Activated T-helper 9 cell treated with anti-CD3 and anti-CD28 coated beads, Interleukin-2, amount 50 U/mL, for 16 hours (primary cell): Measurements from ENCODE around the gene BTBD16.

ENCODE experiments used
- DNase-seq: peaks from one replicate; pipeline ENCODE4 v3.0.0-alpha.2; 2020; ENCODE audit warnings: low read depth

Gene BTBD16

DNA sequence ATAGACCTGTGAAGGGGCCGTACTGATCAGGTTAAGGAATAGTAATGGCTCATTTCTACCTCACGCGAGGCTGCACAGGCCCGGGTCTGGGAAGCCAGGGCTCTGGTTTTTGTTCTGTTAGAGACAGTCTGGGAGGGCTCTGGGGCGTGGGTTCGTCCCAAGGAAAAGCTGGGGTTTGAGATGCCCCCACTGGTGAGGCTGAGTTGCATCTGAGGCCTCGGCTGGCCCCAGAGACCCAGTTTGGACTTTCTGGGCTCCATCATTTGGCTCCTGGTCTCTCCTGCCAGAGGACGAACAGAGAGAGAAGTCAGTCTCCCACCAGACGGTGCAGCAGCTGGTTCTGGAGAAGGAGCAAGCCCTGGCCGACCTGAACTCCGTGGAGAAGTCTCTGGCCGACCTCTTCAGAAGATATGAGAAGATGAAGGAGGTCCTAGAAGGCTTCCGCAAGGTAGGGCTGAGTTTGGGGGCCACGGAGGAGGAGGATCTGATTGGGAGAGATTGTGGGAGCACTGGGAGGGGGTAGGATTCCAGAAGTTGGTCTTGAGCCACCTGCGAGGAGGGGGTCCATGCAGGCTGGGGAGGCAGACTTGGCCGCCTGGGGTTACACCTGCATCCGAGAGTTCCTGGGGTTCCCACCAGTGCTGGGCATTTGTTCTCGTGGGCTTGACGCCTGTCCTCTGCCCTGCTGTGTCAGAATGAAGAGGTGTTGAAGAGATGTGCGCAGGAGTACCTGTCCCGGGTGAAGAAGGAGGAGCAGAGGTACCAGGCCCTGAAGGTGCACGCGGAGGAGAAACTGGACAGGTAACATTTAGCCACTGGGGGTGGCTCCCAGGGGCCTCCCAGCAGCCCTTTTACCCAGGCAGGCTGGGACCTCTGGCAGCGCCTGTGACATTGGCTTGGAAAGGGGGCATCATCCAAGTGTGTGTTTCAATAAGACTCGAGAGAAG lies 22.5 kb upstream of the BTBD16 start:
- no peak for DNase-seq

DNA sequence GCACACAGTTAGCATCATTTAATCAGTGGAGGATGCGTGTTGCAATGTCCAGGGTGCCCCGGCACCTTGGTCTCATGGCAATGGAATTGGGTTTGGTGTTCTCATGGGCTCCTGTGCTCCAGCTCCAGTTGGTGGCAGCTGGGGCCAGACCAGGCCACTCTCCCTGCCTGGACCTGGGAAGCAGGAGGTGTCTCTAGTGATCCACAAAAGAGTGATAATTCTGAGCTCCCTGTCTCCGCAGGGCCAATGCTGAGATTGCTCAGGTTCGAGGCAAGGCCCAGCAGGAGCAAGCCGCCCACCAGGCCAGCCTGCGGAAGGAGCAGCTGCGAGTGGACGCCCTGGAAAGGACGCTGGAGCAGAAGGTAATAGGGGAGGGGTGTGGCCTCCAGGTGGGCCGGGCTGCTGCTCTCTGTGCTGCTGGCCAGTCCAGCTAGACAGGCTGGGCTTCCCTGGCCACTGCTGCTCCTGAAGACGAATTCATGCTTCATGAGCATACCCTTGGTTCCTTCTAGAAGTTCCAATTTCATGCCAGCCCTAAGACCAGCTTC lies 21.7 kb upstream of the BTBD16 start:
- no peak for DNase-seq

DNA sequence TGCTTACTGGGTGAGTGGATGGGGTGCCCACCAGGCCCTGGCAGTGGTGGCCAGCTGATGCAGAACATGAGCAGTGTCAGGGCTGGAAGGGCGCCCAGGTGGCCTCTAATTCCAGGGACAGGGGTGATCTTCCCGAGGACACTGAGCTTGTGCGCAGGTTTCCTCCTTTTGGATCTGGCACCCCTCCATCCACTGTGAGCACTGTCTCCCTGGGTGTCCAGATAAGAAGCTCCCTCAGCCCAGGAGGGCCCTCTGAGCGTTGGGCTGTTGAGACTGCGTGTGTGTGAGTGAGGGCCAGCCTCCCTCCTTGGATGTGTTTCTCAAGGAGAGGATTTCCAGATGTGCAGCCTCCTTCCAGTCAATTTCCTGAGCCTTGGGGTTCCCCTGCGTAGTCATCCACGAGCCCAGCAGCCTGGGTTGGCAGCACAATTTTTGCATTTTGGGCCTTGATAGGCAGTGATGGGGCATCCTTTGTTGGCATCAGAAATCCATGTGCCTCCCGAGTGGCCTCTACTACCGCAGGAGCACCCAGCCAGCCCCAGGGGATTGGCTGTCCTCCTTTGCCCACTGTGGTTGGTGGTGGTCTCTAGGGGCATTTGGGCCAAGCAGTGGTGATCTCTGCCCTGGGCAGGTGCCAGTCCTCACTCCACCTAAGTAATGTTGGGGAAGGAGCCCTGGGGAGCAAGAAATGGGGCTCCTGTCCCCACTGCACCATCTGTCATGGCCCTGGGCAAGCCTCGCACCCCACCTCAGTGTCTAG lies 20.9 kb upstream of the BTBD16 start:
- DNase-seq: no peak

DNA sequence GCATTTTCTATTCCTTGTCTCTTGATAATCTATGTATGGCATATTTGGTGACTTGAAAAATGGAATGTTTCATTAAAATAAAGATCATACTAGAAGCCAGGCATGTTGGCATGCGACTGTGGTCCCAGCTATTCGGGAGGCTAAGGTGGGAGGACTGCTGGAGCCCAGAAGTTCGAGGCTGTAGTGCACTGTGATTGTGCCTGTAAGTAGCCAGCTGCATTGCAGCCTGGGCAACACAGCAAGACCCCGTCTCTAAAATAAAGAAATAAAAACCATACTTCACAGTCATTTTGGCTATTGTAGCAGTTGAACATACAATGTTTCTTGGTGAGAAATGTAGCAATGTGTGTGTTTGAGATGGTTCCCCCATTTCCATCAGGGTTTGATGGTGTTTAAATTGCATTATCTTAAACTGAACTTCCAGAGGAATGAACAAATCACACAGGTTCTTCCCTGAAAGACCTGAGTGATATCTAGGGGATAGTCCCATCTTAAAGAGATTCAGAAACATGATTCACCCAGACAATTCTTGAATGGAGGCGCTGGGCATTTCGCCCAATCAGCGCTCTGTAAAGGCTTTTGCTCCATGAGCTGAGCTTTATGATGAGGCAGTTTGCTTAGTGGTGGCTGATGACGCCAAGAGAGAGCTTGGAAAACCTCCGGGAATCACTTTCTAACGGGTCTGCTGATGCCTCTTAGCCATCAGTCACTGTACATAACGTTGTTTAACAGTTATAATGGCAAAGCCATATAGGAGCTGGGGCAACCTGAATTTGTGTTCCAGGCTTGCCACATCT lies 19.4 kb upstream of the BTBD16 start:
- DNase-seq: no peak

DNA sequence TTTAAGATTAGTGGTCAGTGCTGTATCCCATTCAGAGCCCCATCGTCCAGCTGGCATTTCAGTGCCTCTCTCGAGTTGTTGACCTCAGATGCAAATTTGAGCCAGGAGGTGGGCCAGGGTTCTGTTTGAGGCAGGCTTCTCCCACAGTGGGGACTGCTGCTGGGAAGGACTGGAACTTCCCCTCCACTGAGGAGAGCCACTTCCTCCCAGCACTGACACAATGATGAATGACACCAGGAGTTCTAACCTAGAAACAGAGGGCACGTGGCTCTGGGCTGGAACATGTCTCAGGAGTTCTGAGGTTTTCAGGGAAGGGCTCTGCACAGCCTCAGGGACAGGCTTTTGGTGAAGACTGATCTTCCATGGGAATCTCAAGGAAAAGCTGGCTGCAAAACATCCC lies 18.3 kb upstream of the BTBD16 start:
- no peak for DNase-seq

DNA sequence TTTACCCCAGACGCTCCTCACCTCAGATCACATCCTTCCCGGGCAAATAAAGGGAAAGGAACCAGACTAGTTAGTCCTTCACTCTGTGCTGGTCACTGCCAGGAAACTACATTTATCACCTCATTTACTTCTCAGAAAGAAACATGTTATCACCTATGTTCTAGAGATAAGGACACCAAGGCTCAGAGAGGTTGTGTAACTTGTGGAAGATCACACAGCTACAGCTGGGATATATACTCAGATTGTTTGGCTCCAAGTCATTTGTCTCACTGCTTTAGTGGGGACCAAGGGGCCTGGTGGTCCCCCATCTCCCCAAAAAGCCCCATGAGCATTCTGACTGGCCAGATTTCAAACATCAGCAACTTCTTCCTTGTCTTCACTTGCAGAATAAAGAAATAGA lies 17.5 kb upstream of the BTBD16 start:
- no peak for DNase-seq

DNA sequence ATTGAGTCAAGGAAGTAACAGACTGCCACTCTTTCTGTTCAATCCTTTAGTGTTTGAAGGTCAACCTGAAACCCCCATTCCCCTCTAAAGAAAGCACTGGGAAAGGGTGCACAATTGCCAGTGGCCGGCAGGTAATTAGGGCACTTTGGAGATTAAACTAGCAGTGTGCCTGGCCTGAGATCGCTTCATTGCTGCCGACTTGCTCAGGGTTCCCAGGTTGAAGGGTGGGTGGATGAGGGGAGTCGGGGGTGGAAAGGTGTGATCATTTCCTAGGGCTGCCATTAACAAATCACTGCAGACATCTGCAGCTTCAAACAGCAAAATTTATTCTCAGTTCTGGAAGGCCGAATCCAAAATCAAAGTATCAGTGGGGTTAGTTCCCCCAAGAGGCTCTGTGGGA lies 16.3 kb upstream of the BTBD16 start:
- no peak for DNase-seq

DNA sequence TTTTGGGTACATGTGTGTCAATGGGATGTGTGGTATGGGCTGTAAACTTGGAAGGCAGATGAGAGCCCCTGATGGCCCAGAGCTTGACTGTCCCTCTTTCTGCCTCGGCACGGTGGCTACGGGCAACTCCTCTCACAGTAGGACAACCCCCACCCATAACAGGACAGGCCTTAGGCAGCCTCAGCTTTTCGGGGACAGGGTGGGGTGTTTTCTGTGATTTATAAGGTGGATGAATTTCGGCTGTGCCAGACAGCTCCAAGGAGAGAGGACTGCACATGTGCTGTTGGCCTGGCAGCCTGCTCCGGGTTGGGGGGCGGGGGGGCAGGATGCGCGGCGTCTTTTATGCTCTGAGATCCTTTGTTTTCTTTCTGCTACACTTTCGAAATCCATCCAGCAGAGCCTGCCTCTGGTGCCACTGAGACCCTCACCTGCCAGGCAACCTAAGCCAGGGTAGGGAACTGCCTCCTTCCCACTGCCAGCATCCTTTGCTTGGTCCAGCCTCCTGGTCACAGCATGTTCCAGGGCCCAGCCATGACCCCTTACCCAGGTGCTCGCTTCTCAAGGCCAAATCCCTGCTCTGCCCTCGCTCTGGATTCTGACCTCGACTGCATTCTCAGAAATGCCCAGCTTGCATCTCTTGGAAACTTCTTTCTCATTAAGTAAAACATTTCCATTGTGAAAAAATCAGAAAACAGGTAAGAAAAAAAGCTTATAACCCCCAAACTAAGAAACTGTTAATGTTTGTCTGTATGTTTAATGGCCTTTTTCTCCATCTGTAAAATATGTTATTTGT lies 15.4 kb upstream of the BTBD16 start:
- no peak for DNase-seq

DNA sequence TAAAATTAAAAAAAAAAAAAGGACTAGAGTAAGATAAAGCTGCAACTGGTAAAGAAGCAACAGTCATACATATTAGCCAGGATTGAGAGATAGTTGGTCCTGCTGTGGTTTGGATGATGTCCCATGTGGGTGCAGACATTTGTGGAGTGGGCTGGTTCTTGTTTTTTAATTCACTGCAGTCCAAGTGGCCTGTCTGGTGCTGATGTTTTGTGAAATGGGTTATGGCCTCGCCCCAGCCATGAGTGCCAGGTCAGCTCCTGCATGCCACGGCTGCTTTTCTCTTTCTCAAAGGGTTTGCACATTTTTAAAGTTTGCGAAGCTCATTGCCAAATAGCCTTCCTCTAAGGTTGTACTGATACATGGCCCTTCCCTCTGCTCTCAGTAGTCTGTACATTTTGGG lies 14.1 kb upstream of the BTBD16 start:
- no peak for DNase-seq

DNA sequence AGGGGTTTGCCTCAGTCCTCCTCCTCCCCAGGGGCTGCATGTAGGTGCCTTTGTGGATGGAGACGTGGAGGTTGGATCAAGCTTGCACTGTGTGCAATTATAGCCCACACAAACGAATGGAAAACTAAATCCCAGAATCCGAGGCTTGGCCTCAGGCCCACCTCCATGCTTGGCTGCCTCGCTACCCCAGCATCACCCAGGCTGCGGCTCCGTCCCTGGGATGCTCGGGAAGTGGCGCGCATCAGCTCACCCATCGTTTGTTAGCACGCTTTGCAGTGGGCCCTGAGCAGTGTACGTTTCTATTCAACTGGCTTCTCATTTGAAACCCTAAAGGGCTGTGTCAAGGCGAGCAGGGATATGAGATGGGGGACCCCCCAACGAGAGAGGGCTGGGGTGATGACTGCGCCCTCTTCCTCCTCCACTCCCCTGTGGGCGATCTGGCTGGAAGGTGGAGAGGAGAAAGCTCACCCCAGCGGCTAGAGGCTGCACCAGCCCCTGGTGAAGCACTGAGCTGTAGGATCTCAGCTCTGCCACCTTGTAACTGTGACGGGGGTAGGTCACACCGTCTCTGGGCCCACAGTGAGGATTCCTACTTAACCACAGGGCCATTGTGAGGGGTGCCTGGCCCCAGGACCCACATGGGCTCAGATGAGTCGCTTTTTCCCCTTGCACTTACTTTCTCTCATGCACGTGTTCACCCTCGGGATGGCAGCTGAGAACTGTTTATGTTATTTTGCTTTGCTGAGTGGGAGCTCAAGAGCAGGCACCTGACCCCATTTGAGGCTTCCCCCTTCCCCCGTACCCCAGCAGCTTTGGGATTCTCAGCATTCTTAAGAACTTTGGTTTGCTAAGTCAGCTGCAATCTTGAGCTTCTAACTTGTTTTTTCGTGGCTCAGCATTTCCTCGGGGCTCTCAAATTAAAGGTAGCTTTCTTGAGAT lies 12.7 kb upstream of the BTBD16 start:
- no peak for DNase-seq

DNA sequence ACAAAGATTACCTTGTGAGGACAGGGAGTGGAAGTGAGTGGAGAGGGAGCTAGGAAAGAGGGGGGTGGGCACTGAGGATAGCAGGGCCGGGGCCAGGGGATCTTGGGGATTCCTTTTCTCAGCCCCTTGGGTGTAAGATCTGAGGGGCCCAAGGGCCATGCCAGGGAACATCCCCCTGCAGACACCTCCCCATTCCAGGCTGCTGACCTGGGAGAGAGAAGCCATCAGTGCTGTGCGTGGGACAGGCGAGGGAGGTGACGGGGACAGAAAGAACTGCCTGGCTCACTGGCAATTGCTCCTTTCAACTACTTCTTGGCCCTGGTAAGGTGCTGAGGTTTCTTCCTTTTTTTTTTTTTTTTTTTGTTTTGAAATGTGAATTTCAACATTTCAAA lies 12.0 kb upstream of the BTBD16 start:
- no peak for DNase-seq

DNA sequence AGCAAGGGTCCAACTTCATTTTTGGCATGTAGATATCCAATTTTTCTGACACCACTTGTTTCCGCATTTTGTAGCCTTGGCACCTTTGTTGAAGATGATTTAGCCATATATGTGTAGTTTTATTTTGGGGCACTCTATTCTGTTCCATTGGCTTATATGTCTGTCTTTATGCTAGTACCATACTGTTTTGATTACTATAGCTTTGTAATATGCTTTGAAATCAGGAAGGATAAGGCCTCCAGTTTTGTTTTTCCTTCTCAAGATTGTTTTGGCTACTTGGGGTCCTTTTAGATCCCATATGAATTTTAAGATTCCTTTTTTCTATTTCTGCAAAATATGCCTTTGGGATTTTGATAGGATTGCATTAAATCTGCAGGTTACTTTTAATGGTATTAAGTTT lies 9.5 kb upstream of the BTBD16 start:
- DNase-seq: no peak

DNA sequence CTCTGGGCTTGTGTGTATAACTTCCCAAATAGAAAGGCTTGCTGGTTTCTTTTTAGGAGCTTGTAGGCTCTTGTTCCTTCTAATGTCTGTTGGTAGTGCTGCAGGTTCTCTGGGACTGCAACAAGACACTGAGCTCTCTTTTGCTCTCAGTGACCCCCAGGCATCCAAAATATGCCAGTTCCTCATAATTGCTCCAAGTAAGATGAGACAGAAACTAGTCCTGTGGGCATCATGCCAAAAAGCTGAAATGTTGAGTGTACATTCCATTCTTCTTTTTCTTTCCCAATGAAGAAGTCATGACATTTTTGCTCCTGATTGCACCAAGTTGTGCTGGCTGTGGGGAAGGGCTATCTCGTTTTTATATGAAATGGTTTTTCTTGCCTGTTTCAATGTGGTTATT lies 7.1 kb upstream of the BTBD16 start:
- DNase-seq: no peak

DNA sequence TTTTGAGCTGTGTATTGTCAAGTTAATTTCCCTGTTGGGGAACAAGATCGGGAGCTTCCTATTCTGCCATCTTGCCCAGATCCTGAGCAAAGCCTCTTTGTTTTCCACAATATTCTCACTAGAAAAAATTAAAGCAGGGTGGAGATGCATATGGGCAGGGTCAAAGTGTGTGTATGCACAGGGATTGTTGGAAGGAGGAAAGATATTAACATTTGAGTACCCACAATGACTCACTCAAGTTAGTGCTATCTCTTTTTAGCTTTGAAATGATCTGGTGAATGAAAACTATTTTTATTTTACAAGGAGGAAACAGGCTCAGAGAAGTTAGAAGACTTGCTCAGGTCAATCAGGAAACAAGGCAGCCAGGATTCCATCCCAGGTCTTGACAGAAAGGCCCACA lies 6.7 kb upstream of the BTBD16 start:
- no peak for DNase-seq

DNA sequence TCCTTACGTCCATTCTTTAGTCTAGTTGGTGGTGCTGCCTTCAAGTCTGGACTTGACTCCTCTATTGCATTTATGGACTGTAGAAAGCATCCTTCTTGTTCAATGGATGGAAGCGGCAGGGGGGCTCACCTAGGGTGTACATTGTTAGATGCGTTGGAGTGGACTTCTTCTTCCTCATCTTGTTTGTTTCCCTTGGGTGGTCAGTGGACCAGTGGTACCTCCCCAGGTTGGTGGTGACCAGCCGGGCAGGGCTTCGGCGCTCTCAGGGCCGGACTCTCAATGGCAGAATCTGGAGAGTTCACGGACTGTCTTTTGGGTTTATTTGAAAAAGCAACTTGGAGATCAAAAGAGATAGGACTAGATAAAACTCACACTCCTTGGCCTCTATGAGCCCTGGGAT lies 6.2 kb upstream of the BTBD16 start:
- no peak for DNase-seq

DNA sequence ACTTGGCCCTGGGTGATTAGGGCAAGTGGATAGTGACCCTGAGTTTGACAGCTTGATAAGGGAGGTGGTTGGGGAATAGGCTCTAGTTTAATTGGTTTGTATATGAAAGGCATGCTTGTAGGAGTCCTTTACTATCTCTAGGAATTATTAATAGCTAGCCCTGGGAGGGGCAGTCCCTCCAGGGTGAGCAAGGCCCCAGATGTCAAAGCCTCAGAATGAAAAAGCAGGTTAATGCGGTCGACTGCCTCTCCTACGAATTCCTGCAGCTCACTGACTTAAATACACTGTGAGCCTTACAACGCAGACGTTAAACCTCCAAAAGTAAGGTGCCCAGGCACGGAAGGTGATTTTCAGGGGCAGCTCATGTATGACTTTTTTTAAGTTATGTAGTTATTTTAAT lies 5.2 kb upstream of the BTBD16 start:
- no peak for DNase-seq

DNA sequence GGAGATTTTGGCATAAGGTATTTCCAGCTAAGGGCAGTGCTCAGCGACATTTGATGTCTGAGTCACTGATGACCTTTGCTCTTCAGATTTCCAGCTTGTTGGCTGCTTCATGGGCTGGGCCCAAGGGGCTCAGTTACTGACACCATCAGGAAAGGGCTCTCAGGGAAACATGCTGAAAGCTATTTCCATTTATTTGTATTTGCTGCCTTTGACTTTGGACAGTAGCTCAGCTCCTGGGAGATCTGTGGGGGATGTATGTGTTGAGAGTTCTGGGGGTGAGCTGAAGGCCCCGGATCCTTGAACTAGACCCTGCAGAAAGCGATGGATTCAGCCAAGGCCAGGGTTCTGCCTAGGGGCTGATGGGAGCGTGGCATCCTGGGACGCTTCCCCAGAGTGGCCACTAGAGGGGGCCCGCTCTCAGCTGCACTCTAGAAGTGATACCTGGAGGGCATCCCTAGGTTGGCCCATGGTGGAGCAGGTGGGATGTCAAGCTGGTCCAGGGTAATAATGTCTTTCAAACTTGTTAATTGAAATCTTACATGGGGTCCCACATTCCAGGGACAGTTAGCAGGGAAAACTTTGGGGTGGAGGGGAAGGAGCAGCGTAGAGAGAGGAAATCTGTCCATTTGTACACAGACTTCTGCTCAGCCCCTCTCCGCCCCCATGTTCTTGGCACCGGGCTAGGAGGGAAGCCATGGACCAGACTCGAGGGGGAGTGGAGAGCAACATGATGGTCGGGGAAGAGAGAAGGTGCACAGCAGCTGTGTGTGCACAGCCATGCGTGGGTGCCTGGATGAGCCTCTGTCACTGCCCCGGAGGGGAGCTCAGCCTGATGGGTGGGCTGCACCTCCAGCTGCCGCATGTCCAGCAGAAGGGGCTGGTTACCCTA lies 3.0 kb upstream of the BTBD16 start:
- DNase-seq: peak; percentile 25

DNA sequence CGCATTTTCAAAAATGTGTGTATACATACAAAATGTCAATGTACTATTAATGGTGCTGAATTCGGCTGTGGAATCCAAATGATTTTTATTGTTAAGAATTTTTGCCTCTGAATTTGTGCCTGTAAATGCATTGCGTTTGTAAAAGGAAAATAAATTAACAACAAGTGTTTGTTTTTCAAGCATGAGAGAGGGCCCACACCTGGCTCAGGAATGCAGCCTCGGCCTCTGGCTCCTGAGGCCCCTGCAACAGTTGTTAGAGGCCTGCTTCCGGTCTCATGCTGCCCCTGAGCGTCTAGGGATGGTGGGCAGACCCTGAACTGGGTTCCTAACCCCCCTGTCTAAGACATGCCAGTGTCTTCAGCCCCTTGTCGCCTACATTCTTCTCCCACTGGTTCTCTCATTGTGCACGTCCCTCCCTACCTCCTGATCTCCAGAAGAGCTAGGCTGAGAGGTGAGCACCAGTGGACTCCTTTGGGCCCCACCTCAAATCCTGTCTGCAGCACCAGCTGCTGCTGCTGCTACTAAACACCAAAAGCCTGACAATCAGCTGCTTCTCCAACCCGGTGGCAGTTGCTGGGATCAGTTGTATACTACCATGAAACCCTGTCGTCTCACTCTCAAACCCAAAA lies 1.9 kb upstream of the BTBD16 start:
- DNase-seq: no peak
